Measurements from ENCODE around the gene TMEM26. TPM values are rescaled to one million over a fixed set of nuclear protein-coding genes. Genes with fewer than 3 reads are reported as not detected.

TMEM26 gene
- total and polyA plus RNA-seq, 8 donors, result 0.03 to 7.0 (median 0.15) TPM; not detected in 3

- no peak overlapping the region for H3K4me3 ChIP-seq
- WGBS, 5 donors, result 60 to 82% (median 65%) methylated on average over 5 of the region's 5 CpGs
- H3K9me3 ChIP-seq, result no peaks in the 10 kb centered on the region
- no peaks in the 10 kb centered on the region for H3K27me3 ChIP-seq
- TF ChIP-seq POLR2A (IDR thresholded peaks at IDR 0.05) (no peak), EP300 (IDR thresholded peaks at IDR 0.05) (no peak), POLR2AphosphoS5 (IDR thresholded peaks at IDR 0.05) (no peak), CTCF (IDR thresholded peaks at IDR 0.05) (no peak)
- intact Hi-C loops (cut with DNase I; ENCODE audit: low total_unique reads), result no loop called here
- no peaks in the 10 kb centered on the region for H3K4me1 ChIP-seq
- H3K36me3 ChIP-seq, result no peaks in the 10 kb centered on the region
- no peak for DNase-seq
- no peak overlapping the region for H3K27ac ChIP-seq
These were observed 19.0 kb upstream of the TMEM26 start for GRCh38 chr10:61472090-61472674.

GRCh38 chr10:61471491-61471890 is 18.3 kb upstream of the TMEM26 start:
- WGBS, 5 donors, result 96 to 99% (median 98%) methylated on average over 2 of the region's 2 CpGs
- DNase-seq, result no peak
- H3K9me3 ChIP-seq, result no peaks in the 10 kb centered on the region

GRCh38 chr10:61470740-61471139 is 17.6 kb upstream of the TMEM26 start:
- Histone ChIP-seq H3K27me3 (no peaks in the 10 kb centered on the region), H3K4me3 (no peak overlapping the region), H3K36me3 (no peaks in the 10 kb centered on the region), H3K27ac (no peak overlapping the region), H3K9me3 (no peaks in the 10 kb centered on the region), H3K4me1 (no peaks in the 10 kb centered on the region)
- TF ChIP-seq CTCF (IDR thresholded peaks at IDR 0.05) (no peak), POLR2AphosphoS5 (IDR thresholded peaks at IDR 0.05) (no peak), POLR2A (IDR thresholded peaks at IDR 0.05) (no peak), EP300 (IDR thresholded peaks at IDR 0.05) (no peak)
- WGBS, 5 donors, result 92 to 97% (median 96%) methylated on average over 2 of the region's 2 CpGs
- intact Hi-C loops (cut with DNase I; ENCODE audit: low total_unique reads), result no loop called here
- DNase-seq, result no peak

More at GRCh38 chr10:61471491-61471890, 18.3 kb upstream of the TMEM26 start:
- Histone ChIP-seq H3K36me3 (no peaks in the 10 kb centered on the region), H3K27ac (no peak overlapping the region), H3K4me3 (no peak overlapping the region), H3K27me3 (no peaks in the 10 kb centered on the region), H3K4me1 (no peaks in the 10 kb centered on the region)
- intact Hi-C loops (cut with DNase I; ENCODE audit: low total_unique reads), result no loop called here
- TF ChIP-seq POLR2AphosphoS5 (IDR thresholded peaks at IDR 0.05) (no peak), CTCF (IDR thresholded peaks at IDR 0.05) (no peak), POLR2A (IDR thresholded peaks at IDR 0.05) (no peak), EP300 (IDR thresholded peaks at IDR 0.05) (no peak)

GRCh38 chr10:61465901-61466632 is 12.9 kb upstream of the TMEM26 start:
- Histone ChIP-seq H3K4me3 (no peak overlapping the region), H3K36me3 (no peaks in the 10 kb centered on the region), H3K27ac (no peak overlapping the region), H3K9me3 (no peaks in the 10 kb centered on the region), H3K4me1 (peaks cover 0 to 29% (median 10%) of the 10 kb centered on the region in 4 donors), H3K27me3 (no peaks in the 10 kb centered on the region)
- intact Hi-C loops (cut with DNase I; ENCODE audit: low total_unique reads), result no loop called here
- WGBS, 5 donors, result 82 to 96% (median 94%) methylated on average over 3 of the region's 3 CpGs
- TF ChIP-seq POLR2A (IDR thresholded peaks at IDR 0.05) (no peak), CTCF (IDR thresholded peaks at IDR 0.05) (no peak), EP300 (IDR thresholded peaks at IDR 0.05) (no peak), POLR2AphosphoS5 (IDR thresholded peaks at IDR 0.05) (no peak)
- no peak for DNase-seq

Data from stomach (tissue), 9 donors.